Activated naive CD8-positive, alpha-beta T cell treated with anti-CD3 and anti-CD28 coated beads, Interleukin-2, amount 50 U/mL, for 24 hours (primary cell): ENCODE measurements around the gene PDE4B.
"Not testable (repeated sequence)": the region's sequence is repeated elsewhere in the genome, so short reads cannot be mapped to it uniquely, and the experiment has no call there.

Experiments used
- ATAC-seq: fragments of 150-1000 bp; cut with Tn5 transposase; one replicate; pipeline ENCODE4 v1.10.0; 2021
- DNase-seq: peaks from one replicate; pipeline ENCODE4 v3.0.0; 2021
- H3K27ac Mint-ChIP-seq: one replicate; pipeline ENCODE4 v1.8.0; 2021; ENCODE audit warnings: mild to moderate bottlenecking, mixed read lengths
- H3K27me3 Mint-ChIP-seq: one replicate; pipeline ENCODE4 v1.8.0; 2021; ENCODE audit warnings: mixed read lengths
- H3K36me3 Mint-ChIP-seq: one replicate; pipeline ENCODE4 v1.8.0; 2021; ENCODE audit warnings: low read depth, mixed read lengths
- H3K4me1 Mint-ChIP-seq: one replicate; pipeline ENCODE4 v1.8.0; 2021; ENCODE audit warnings: mixed read lengths
- H3K4me3 Mint-ChIP-seq: one replicate; pipeline ENCODE4 v1.8.0; 2021; ENCODE audit warnings: mild to moderate bottlenecking, moderate library complexity, mixed read lengths
- H3K9me3 Mint-ChIP-seq: one replicate; pipeline ENCODE4 v1.8.0; 2021; ENCODE audit warnings: mixed read lengths

PDE4B gene

GRCh38 chr1:66073388-66073787 is 280.7 kb downstream of the PDE4B start:
- no peaks in the 10 kb centered on the region for H3K9me3 Mint-ChIP-seq
- no peaks in the 10 kb centered on the region for H3K4me1 Mint-ChIP-seq
- ATAC-seq: no peak

GRCh38 chr1:66074147-66074546 is 281.5 kb downstream of the PDE4B start:
- ATAC-seq: no peak
- no peak for DNase-seq
- H3K4me1 Mint-ChIP-seq: no peaks in the 10 kb centered on the region
- no peak overlapping the region for H3K4me3 Mint-ChIP-seq
- H3K9me3 Mint-ChIP-seq: no peaks in the 10 kb centered on the region
- no peak overlapping the region for H3K27ac Mint-ChIP-seq
- H3K27me3 Mint-ChIP-seq: peaks cover 8% of the 10 kb centered on the region
- H3K36me3 Mint-ChIP-seq: no peaks in the 10 kb centered on the region

More at GRCh38 chr1:66073388-66073787, 280.7 kb downstream of the PDE4B start:
- DNase-seq: no peak
- Mint-ChIP-seq H3K36me3 (no peaks in the 10 kb centered on the region), H3K27ac (no peak overlapping the region), H3K4me3 (no peak overlapping the region), H3K27me3 (peaks cover 5% of the 10 kb centered on the region)

GRCh38 chr1:66078412-66078811 is 285.7 kb downstream of the PDE4B start:
- Mint-ChIP-seq H3K36me3 (no peaks in the 10 kb centered on the region), H3K9me3 (no peaks in the 10 kb centered on the region), H3K27ac (no peak overlapping the region), H3K4me3 (no peak overlapping the region), H3K4me1 (no peaks in the 10 kb centered on the region), H3K27me3 (peaks cover 6% of the 10 kb centered on the region)
- ATAC-seq (no peak), DNase-seq (no peak)

GRCh38 chr1:66083003-66083402 is 290.3 kb downstream of the PDE4B start:
- Mint-ChIP-seq H3K4me1 (no peaks in the 10 kb centered on the region), H3K4me3 (no peak overlapping the region), H3K36me3 (no peaks in the 10 kb centered on the region), H3K27me3 (peaks cover 9% of the 10 kb centered on the region), H3K27ac (no peak overlapping the region), H3K9me3 (no peaks in the 10 kb centered on the region)
- no peak for DNase-seq
- no peak for ATAC-seq

- ATAC-seq (no peak), DNase-seq (no peak)
- H3K4me1 Mint-ChIP-seq: no peaks in the 10 kb centered on the region
- no peak overlapping the region for H3K4me3 Mint-ChIP-seq
- no peak overlapping the region for H3K27ac Mint-ChIP-seq
- no peaks in the 10 kb centered on the region for H3K9me3 Mint-ChIP-seq
- H3K27me3 Mint-ChIP-seq: peaks cover 4% of the 10 kb centered on the region
- H3K36me3 Mint-ChIP-seq: no peaks in the 10 kb centered on the region
Observed at GRCh38 chr1:66084442-66084841, 291.7 kb downstream of the PDE4B start.

- Mint-ChIP-seq H3K9me3 (no peaks in the 10 kb centered on the region), H3K27me3 (peaks cover 3% of the 10 kb centered on the region), H3K27ac (no peak overlapping the region), H3K4me1 (no peaks in the 10 kb centered on the region), H3K36me3 (no peaks in the 10 kb centered on the region), H3K4me3 (no peak overlapping the region)
- DNase-seq: no peak
- ATAC-seq: no peak
Observed at GRCh38 chr1:66085600-66085999, 292.9 kb downstream of the PDE4B start.

GRCh38 chr1:66088787-66089186 is 296.1 kb downstream of the PDE4B start:
- H3K4me3 Mint-ChIP-seq: no peak overlapping the region
- H3K9me3 Mint-ChIP-seq: no peaks in the 10 kb centered on the region
- ATAC-seq (no peak), DNase-seq (no peak)
- peaks cover 3% of the 10 kb centered on the region for H3K27me3 Mint-ChIP-seq
- peaks cover 4% of the 10 kb centered on the region for H3K4me1 Mint-ChIP-seq
- no peaks in the 10 kb centered on the region for H3K36me3 Mint-ChIP-seq
- no peak overlapping the region for H3K27ac Mint-ChIP-seq

- Mint-ChIP-seq H3K4me3 (no peak overlapping the region), H3K27me3 (no peaks in the 10 kb centered on the region), H3K4me1 (peaks cover 4% of the 10 kb centered on the region), H3K36me3 (no peaks in the 10 kb centered on the region), H3K27ac (no peak overlapping the region), H3K9me3 (no peaks in the 10 kb centered on the region)
- DNase-seq: no peak
- ATAC-seq: no peak
Observed at GRCh38 chr1:66090859-66091457, 298.3 kb downstream of the PDE4B start.

GRCh38 chr1:66095190-66095589 is 302.5 kb downstream of the PDE4B start:
- DNase-seq (no peak), ATAC-seq (no peak)
- Mint-ChIP-seq H3K9me3 (peaks cover 4% of the 10 kb centered on the region), H3K27ac (no peak overlapping the region), H3K4me1 (peaks cover 4% of the 10 kb centered on the region), H3K36me3 (no peaks in the 10 kb centered on the region), H3K4me3 (no peak overlapping the region), H3K27me3 (peaks cover 3% of the 10 kb centered on the region)

GRCh38 chr1:66100959-66101358 is 308.3 kb downstream of the PDE4B start:
- H3K9me3 Mint-ChIP-seq: peaks cover 10% of the 10 kb centered on the region
- H3K27me3 Mint-ChIP-seq, H3K4me3 Mint-ChIP-seq, H3K36me3 Mint-ChIP-seq, DNase-seq, H3K27ac Mint-ChIP-seq, H3K4me1 Mint-ChIP-seq, ATAC-seq: not testable (repeated sequence)

- H3K9me3 Mint-ChIP-seq: peaks cover 10% of the 10 kb centered on the region
- not testable (repeated sequence) for DNase-seq, H3K36me3 Mint-ChIP-seq, ATAC-seq, H3K4me1 Mint-ChIP-seq, H3K4me3 Mint-ChIP-seq, H3K27ac Mint-ChIP-seq
- peaks cover 10% of the 10 kb centered on the region for H3K27me3 Mint-ChIP-seq
Observed at GRCh38 chr1:66104076-66104475, 311.4 kb downstream of the PDE4B start.

- no peak for DNase-seq
- peaks cover 13% of the 10 kb centered on the region for H3K27me3 Mint-ChIP-seq
- no peak overlapping the region for H3K4me3 Mint-ChIP-seq
- no peak overlapping the region for H3K27ac Mint-ChIP-seq
- H3K36me3 Mint-ChIP-seq: no peaks in the 10 kb centered on the region
- H3K9me3 Mint-ChIP-seq: peaks cover 4% of the 10 kb centered on the region
- no peaks in the 10 kb centered on the region for H3K4me1 Mint-ChIP-seq
- no peak for ATAC-seq
Observed at GRCh38 chr1:66108624-66109023, 315.9 kb downstream of the PDE4B start.

GRCh38 chr1:66112744-66113400 is 320.2 kb downstream of the PDE4B start:
- H3K36me3 Mint-ChIP-seq: no peaks in the 10 kb centered on the region
- DNase-seq (no peak), ATAC-seq (no peak)
- H3K9me3 Mint-ChIP-seq: no peaks in the 10 kb centered on the region
- no peak overlapping the region for H3K27ac Mint-ChIP-seq
- no peaks in the 10 kb centered on the region for H3K4me1 Mint-ChIP-seq
- no peak overlapping the region for H3K4me3 Mint-ChIP-seq
- peaks cover 15% of the 10 kb centered on the region for H3K27me3 Mint-ChIP-seq

- Mint-ChIP-seq H3K4me3 (no peak overlapping the region), H3K27me3 (peaks cover 5% of the 10 kb centered on the region)
- no peak for DNase-seq
Observed at GRCh38 chr1:66119148-66119547, 326.5 kb downstream of the PDE4B start.

GRCh38 chr1:66124670-66125069 is 332.0 kb downstream of the PDE4B start:
- peaks cover 6% of the 10 kb centered on the region for H3K4me1 Mint-ChIP-seq
- DNase-seq (no peak), ATAC-seq (no peak)
- H3K27ac Mint-ChIP-seq: no peak overlapping the region
- no peaks in the 10 kb centered on the region for H3K36me3 Mint-ChIP-seq
- H3K27me3 Mint-ChIP-seq: peaks cover 7% of the 10 kb centered on the region
- peaks cover 10% of the 10 kb centered on the region for H3K9me3 Mint-ChIP-seq
- H3K4me3 Mint-ChIP-seq: no peak overlapping the region

More at GRCh38 chr1:66119148-66119547, 326.5 kb downstream of the PDE4B start:
- Mint-ChIP-seq H3K4me1 (no peaks in the 10 kb centered on the region), H3K9me3 (no peaks in the 10 kb centered on the region), H3K27ac (no peak overlapping the region), H3K36me3 (no peaks in the 10 kb centered on the region)
- no peak for ATAC-seq
